GM18508 (cell line): ENCODE data around the gene FANCC.

Source experiments
- ATAC-seq: cut with Tn5 transposase; IDR thresholded peaks from one replicate; pipeline ENCODE4 v1.9.1; 2021; ENCODE audit warnings: moderate number of reproducible peaks; ENCODE audit not compliant: insufficient read depth, unreplicated experiment

Gene FANCC

DNA sequence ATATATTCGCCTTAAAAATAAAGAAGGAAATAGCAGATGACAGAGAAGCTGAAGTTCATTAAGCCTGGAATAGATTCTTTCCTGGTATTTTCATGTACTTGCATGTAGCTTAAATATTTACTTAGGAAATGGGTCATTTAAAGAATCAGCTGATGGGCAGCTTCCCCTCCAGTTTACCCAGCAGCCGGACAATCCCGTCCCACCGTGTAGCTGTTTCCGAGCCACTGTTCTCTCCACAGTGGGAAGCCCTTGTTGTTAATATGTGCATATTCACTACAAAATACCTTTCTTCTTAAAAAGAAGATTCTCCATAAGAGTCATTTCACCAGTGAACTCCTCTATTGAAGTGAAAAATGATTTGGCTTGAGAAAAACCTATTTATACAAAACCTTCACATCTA is 187.0 kb downstream of the FANCC start:
- no peak for ATAC-seq

DNA sequence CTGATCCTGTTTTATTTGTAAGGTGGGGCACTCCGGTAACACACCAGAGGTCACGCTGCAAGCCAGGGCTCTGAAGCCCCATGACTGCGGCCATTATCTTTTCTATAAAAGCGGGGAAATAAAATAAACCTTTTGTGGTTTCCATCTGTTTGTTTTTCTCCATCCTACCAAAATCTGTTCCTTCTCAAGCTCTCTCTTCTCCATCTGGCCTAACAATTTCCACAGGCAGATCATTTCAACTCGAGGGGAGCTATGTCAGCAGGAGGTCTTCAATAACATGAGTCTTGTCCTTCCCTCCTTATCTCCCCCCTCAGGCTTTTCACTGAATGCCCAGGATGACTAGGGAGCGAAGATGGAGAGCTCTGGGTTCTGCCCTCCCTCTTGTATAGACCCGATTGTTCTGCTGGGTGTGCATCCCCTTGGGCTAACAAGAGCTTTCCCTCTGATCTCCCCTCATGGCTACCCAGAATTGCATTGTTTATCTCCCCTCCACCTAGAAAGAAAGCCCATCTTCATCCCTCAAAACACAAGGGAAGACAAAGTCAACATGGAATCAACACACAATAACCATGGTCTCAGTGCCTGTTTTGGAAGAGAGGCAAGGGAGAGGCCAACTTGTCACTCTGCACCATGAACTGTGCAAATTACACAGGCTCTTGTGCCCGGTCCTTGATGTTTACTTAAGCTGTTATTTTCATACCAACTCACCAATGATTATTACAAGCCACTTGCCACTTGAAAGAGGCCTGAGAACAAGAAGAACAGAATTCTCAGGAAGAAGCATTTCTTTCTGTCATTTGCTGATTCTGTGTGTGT is 187.8 kb downstream of the FANCC start:
- ATAC-seq, result no peak

DNA sequence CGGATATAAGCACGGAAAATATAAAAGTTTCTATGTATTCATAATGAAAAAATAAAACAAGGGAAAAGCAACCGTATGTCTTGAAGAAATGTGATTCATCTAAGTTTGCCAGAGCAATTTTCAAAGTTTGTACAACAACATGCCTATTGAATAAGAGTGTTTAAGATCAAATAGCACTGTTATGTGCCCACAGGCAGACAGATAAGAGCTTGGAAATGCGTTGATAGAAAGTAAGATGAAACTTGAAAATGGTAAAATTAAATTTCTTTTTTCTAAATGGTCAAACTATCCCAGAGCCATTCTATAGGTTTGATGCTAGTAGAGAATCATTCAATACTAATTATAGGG is 189.4 kb downstream of the FANCC start:
- ATAC-seq, result no peak

DNA sequence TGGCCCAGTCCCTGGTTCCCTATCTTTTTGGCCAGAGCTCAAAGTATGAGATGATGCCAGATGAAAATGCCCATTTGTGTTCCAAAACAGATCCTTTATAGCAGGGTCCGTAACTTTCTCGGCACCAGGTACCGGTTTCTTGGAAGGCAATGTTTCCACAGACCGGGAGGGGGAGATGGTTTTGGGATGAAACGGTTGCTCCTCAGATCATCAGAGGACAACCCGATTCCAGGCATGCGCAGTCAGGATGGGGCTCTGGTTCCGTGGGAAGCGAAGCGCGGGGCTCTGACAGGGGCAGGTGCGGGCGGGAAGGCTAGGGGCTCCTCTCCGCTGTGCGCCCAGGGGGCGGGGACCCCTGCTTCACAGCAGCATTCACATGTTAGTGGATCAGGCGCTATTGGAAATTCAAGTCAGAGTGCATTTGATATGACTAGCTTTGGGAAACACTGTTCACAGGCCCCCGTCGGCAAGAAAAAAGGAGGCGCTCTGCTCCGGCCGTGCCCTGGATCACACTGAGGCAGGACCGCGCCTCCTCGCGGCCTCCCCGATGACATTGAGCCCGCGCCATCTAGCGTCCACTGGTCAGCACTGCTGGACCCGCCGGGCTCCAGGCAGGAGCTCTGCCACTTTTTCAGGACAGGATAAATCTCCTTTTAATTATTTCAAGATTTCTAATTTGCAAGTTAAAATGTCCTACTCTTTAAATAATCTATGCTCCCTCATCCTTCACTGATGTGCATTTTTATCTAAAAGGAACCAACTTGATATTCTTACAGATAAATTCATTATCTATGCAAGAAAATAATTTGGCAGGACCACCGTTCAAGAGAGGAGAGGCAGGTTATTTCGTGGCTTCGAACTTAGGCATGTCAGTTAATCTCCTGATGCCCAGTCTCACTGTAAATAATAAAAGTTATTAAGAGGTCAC is 190.0 kb downstream of the FANCC start:
- ATAC-seq, result no peak

DNA sequence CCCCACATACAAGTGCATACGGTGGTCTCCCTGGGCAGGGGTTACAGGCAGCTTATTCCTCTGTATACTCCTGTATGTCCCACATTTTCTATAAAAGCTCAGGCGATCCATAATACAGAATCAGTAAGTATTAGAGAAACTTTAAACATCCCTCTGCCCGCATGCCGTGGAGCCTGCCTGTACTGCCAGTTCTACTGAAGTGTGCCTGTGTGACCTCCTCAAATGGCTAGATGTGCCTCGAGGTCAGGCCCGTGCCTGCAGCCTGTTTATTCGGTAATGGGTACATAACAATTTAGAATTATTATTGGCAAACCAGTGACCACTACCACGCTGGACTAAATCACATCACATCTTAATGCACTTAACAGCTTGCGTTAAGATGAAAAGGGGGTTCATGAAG is 190.8 kb downstream of the FANCC start:
- ATAC-seq, result no peak

DNA sequence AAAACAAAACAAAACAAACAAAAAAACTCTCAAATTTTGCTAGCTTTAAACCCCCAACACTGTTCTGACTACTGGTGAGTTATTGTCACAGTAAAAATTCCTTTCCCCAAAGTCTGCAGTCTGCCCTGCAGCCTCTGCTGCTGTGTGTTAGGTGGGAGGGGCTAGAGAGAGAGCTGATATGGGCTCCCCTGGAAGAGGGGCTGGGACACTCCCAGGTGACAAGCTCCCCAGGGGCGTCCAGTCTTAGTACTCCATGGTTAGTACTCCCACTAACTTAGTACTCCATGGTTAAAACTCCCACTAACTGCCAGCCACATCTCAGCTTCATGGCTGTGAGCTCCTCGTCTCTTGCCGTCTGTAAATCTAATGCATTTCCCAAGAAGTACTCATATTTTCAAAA is 191.9 kb downstream of the FANCC start:
- no peak for ATAC-seq

DNA sequence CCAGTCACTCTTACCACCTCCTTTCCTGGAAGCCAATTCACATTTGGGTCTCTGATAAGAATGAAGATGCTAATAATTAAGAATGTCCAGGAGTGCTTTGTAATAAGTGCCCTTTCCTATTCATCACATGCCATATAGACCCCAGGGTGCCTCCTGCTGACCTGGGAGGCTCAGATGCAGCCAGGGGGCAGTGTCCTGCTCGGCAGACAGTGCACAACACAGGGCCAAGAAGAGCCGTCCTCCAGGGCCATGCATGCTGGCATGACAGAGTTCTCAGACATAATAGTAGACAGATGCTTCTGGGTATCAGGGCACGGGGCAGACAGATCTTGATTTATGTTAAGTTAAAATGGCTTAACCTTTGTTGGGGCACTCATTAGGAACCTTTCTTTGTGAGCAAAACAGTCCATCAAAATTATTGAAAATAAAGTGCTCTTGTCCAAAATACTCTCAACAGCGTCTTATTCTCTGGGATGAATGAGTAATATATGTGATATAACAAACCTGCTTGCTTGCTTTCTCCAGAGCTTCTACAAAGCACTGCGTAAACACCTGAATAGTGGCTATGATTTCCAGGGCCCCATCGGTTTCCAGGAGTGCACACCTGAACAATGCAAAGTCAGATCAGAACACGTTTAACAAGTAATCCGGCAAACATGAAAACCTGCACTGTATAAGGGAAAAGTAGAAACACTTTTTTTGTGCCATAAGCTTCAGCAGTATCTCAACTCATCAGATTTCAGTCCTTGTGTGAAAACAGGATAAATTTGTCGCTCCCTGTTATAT is 192.7 kb downstream of the FANCC start:
- no peak for ATAC-seq

DNA sequence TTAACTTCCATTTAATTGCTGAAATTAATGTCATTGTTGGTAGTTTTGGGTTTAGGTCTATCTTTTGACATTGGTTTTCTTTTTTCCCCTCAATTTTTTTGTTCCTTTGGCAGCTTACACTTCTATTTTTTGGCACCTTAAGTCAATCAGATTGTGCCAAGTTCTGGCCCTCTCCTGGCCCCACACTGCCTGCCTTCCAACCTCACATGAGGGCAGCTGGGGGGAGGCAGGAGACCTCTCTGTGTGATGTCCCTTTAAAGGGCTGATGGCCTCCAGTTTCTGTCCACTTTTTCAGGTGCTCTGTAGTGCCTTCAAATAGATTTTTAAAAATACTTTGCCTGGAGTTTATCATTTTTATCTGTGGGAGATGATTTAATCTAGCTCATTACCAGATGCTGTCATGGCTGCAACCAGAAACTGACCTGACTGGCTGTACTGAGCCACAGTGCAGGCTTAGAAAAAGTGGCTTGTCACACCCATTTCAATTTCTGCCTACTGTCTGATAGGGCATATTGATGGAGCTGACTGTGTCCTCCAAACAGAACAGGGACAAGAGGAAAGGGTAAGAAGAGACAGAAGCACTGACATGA is 196.6 kb downstream of the FANCC start:
- ATAC-seq, result no peak

DNA sequence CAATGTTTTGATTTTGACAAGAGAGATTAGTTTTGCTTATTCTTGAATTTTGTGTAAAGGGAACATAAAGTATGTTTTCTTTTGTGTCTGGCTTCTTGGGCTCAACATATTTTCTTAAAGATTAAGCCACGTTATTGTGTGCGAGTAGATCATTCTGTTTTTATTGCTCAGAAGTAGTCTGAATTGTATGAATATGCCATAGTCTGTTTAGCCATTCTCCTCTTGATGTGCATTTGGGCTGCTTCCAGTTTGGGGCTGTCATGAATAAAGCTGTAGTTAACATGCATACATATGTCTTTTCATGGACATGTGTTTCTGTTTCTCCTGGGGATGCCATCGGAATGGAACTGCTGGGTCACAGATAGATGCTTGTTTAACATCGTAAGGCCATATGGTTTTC is 198.9 kb downstream of the FANCC start:
- ATAC-seq, result no peak

DNA sequence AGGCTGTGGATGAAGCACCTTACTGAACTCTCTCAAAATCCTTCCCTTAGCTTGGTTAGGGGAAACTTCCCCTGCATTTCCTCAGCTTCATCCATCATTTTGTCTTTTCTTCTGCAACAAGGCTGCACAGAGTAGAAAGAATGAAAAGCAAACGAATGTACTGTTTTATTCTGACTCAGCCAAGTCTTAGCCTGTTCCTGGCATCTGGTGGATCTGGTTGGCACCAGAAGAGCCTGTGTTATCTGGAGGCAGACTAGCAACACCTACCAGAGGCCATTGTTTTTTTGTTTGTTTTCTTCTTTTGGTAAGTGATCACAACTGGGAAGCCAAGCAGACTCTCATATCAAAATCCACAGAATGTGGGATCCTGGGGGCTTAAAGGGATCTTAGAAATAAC is 200.7 kb downstream of the FANCC start:
- ATAC-seq, result no peak

DNA sequence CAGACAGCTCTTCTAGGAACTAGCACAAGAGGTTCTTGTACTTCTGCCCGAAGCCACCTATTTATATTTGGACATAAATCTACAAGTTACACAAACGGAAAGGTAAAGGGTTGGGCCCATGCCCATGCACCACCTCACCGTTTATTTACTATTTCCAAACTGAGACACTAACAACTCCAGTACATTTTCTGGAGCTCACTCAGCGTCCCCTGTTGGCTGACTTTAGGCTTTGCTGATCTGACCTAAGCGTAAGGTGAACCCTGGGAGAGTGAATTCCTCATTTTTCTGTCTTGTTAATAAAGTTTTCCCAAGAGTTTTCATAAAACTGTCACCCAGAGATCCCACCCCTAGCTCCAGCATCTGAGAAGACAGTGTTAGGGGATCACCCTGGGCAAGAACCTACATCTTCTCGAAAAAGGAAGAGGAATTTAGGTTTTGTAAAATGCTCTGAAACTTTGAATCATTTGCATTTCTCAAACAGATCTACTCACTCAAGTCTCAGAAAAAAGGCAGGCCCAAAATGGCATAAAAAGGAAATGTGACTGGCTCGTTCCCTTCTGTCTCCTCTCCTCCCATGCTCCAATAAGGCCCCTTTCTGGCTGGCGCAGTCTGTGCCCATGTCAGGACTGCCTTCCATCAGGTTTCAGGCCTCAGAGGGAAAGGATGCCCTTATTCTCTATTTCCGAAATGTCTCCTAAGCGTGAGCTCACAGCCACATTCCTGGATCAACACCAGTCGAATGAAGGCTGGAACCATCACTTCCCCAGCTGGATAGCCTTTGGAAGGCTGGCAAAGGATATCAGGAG is 201.3 kb downstream of the FANCC start:
- ATAC-seq, result no peak

DNA sequence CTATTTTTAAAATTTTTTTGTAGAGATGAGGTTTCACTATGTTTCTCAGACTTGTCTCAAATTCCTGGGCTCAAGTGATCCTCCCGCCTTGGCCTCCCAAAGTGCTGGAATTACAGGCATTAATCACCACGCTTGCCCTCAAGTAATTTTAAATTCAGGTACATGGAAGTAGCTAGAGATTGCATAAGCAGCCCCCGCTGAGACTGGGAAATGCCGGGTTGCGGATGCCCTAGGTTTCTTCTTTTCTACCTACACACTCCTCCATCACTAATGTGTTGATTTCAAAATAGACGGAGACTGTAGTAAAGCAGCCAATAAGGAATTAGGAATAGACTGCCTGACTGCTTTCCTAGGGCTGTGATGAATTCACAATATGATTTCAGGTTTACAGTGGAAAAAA is 202.4 kb downstream of the FANCC start:
- ATAC-seq, result no peak

DNA sequence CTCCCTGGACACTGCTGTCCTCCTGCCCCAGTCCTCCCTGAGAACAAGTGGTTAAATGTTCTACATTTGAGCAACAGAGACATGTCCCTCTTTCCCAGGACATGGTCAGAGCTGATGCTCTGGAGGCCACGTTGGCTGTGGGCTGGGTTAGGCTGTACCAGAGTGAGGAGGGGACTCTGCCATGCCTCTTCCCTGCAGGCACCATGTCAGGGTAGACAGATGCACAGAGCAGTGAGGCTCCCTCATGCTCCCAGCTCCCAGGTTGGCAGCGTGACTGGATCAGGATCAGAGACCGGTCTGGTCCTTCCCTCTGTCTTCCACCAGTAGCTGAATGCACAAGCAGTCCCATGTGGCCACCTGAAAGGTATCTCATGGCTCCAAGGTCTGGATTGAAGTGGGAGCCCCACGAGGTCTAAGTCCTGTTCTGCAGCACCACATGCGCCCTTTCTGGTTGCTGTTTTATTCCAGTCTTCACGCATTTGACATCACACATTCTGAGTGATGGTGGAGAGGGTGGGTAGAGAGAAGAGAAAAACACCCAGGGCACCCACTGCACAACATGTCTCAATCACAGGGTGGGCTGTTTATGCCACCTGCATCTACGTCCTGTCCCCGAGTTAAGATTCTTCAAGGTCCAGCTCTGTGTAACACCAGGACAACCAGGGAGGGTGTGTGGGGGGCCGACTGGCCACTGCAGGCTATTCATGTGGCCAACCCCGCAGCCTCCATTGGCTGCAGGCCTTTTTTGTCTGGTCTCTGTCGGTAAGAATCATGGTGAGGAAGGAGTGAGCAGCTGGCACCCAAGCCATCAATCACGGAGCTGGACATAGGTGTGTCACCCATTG is 204.9 kb downstream of the FANCC start:
- no peak for ATAC-seq

DNA sequence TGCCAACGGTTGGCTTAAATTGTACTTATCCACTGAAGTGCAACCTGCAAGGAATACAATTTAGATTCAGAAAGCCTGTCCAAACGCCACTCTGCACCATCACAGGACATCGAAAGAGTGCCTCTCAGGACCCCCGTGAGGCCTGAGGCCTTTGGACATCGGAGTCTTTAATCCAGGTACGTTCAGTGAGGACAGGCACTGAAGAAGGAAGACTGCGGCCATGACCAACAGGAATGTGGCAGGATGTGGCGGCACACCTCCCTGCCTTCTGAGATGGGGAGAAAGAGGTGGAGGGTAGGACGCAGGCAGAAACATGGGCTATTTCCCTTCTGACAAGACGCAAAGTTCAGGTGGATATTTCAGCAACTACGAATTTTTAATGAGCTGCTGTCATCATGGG is 205.8 kb downstream of the FANCC start:
- ATAC-seq, result no peak

DNA sequence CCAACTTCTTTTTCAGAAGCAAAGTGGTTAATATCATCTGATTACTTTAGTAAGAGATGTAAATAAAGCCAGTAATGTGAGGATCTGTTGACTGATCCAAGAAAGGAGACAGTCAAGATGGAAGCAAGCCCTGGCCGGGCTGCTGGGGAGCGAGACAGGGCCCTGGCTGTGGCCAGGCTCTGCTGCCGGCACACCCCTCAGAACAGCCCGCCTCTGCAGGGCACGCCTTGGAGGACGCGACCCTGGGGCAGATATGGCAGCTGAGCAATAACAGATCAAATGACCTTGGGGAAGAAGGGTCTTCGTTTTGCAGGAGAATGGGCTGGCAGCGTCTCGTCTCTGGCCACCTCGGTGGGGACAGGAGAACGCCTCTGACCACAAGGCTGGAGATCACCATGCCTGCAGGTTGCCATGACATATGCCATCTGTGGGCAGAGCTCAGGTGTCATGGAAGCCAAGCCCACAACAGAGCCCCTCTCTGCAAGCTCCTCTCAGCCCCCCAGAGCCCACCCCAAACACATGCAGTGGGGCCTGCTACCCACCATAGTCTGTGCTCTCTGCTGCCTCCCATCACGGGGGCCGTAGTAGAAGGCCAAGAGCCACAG is 206.5 kb downstream of the FANCC start:
- no peak for ATAC-seq

DNA sequence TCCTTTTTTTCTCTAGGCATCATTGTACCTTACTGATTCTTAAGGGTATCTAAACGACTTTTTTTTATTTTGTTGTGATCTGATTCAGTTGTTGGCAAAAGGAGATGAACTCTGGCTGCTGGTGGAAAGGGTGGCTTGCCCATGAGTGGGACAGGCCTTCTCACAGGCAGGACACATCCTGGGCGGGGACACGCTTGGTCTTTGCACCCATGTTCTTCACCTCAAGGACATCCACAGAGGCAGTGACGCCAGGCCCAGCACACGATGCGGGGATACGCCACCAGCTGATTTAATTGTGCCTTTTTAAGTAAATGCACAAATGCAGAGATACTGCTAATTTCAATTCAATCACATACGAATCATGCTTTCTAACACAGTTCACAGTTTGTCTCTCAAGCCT is 208.1 kb downstream of the FANCC start:
- ATAC-seq, result no peak

DNA sequence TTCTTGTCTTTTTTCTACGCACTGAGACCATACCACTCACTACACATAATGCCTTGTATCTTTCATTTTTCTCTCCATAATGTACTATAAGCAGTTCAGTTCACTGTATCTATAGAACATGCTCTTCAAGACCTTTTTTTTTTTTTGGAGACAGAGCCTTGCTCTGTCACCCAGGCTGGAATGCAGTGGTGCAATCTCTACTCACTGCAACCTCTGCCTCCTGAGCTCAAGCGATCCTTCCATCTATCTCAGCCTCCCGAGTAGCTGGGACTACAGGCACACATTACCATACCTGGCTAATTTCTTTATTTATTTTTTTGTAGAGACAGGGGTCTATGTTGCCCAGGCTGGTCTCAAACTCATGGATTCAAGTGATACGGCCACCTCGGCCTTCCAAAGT is 208.7 kb downstream of the FANCC start:
- no peak for ATAC-seq

DNA sequence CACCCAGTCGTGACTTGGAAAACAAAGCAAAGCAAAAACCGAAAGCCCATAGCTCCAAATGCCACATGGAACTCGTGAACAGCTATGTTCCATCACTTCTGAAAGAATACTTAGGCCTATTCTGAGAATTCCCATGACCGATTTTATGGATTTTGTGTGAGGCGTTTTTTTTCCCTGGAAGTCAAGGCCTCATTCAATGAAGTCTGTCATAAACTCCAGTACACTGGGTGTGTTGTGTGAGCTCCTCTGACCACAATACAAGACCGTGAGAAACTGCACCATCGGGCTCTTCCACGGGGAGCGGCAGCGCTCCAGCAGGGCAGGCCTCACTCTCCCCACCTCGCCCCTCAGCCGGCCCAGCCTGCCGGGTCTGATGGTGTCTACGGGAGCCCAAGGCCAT is 209.5 kb downstream of the FANCC start:
- no peak for ATAC-seq
